HepG2 (cell line): Measurements from ENCODE around the gene REEP2. TPM values are rescaled to one million over a fixed set of nuclear protein-coding genes. Genes with fewer than 3 reads are reported as not detected.
A peak's percentile ranks its signal among the peaks of the same experiment; 100 is the strongest.

Experiments
- AGO1 ChIP-seq: fragments of 200-400 bp; formaldehyde crosslinking; IDR thresholded peaks from 2 replicates; pipeline ENCODE4 v1.6.1; 2017; ENCODE audit warnings: mild to moderate bottlenecking, low read depth, low read length, moderate library complexity; ENCODE audit not compliant: poor library complexity, severe bottlenecking
- CBX2 ChIP-seq, 2 experiments: fragments of 200-600 bp in 1 of 2; sonication (generic); formaldehyde crosslinking in 1 of 2; IDR thresholded peaks; 2 replicates each; pipeline versions ENCODE4 v1.7.0 to v1.8.1; 2018 to 2022; ENCODE audit warnings: low read depth in 2 of 2, low read length in 1 of 2, mild to moderate bottlenecking in 1 of 2, missing genetic modification reagents in 1 of 2
- CEBPG ChIP-seq: IDR thresholded peaks from 2 replicates; pipeline ENCODE4 v1.6.1; 2016
- DR1 ChIP-seq: sonication (generic); formaldehyde crosslinking; IDR thresholded peaks from 2 replicates; pipeline ENCODE4 v1.8.0; 2021; ENCODE audit warnings: mild to moderate bottlenecking, missing genetic modification reagents, inconsistent platforms
- FOSL2 ChIP-seq: sonication (generic); formaldehyde crosslinking; IDR thresholded peaks from 2 replicates; pipeline ENCODE4 v1.4.0; 2020; ENCODE audit warnings: missing genetic modification reagents
- HINFP ChIP-seq: sonication (generic); formaldehyde crosslinking; IDR thresholded peaks from 2 replicates; pipeline ENCODE4 v1.4.0; 2020; ENCODE audit warnings: low read depth, mild to moderate bottlenecking, missing genetic modification reagents
- HNRNPLL ChIP-seq: fragments of 200-400 bp; formaldehyde crosslinking; IDR thresholded peaks from 2 replicates; pipeline ENCODE4 v1.6.1; 2017; ENCODE audit warnings: mild to moderate bottlenecking, low read depth, low read length; ENCODE audit not compliant: poor library complexity, severe bottlenecking
- POGZ ChIP-seq: sonication (generic); formaldehyde crosslinking; IDR thresholded peaks from 2 replicates; pipeline ENCODE4 v1.4.0; 2020; ENCODE audit warnings: mild to moderate bottlenecking, missing genetic modification reagents
- SIX1 ChIP-seq: sonication (generic); formaldehyde crosslinking; IDR thresholded peaks from 2 replicates; pipeline ENCODE4 v1.4.0; 2020; ENCODE audit warnings: missing genetic modification reagents, borderline replicate concordance
- TFDP1 ChIP-seq: IDR thresholded peaks from 2 replicates; pipeline ENCODE4 v1.6.1; 2016; ENCODE audit warnings: missing compliant biosample characterization, missing genetic modification reagents, borderline replicate concordance
- ZMYM2 ChIP-seq: sonication (generic); formaldehyde crosslinking; IDR thresholded peaks from 2 replicates; pipeline ENCODE4 v1.8.0; 2022; ENCODE audit warnings: mild to moderate bottlenecking, missing genetic modification reagents
- ZNF263 ChIP-seq: sonication (generic); formaldehyde crosslinking; IDR thresholded peaks from 2 replicates; pipeline ENCODE4 v1.4.0; 2020; ENCODE audit warnings: missing genetic modification reagents
- ZNF274 ChIP-seq: sonication (generic); formaldehyde crosslinking; IDR thresholded peaks from 2 replicates; pipeline ENCODE4 v1.5.1; 2020; ENCODE audit warnings: mild to moderate bottlenecking, missing genetic modification reagents
- ZNF280D ChIP-seq: sonication (generic); formaldehyde crosslinking; IDR thresholded peaks from 2 replicates; pipeline ENCODE4 v1.5.1; 2020; ENCODE audit warnings: mild to moderate bottlenecking, missing genetic modification reagents
- ZNF496 ChIP-seq: sonication (generic); formaldehyde crosslinking; IDR thresholded peaks from 2 replicates; pipeline ENCODE4 v1.8.1; 2023; ENCODE audit warnings: mild to moderate bottlenecking, moderate library complexity, missing genetic modification reagents; ENCODE audit not compliant: insufficient replicate concordance
- ZNF557 ChIP-seq: sonication (generic); formaldehyde crosslinking; IDR thresholded peaks from 2 replicates; pipeline ENCODE4 v1.4.0; 2020; ENCODE audit warnings: missing genetic modification reagents
- ZSCAN22 ChIP-seq: sonication (generic); formaldehyde crosslinking; IDR thresholded peaks from 2 replicates; pipeline ENCODE4 v1.4.0; 2020; ENCODE audit warnings: mild to moderate bottlenecking, missing genetic modification reagents
- polyA plus RNA-seq, 8 experiments: library from polyadenylated mRNA; depleted of rRNA in 3 of 8; stranded (reverse) in 7 of 8; unstranded in 1 of 8; fragments of >200 nt; fragmentation: Illumina TruSeq in 4 of 8; extraction: Trizol in 4 of 8; gene quantifications; 2 replicates each; pipeline versions ENCODE4 v1.2.1 to v1.2.3, GENCODE V29; 2011 to 2016; ENCODE audit warnings: low read depth in 4 of 8, missing spikeins in 1 of 8, mixed read lengths in 1 of 8; ENCODE audit not compliant: insufficient read depth in 1 of 8
- total RNA-seq, 5 experiments: library from RNA; depleted of rRNA; stranded (reverse); fragments of >200 nt; fragmentation: Illumina TruSeq; extraction: Trizol; gene quantifications; 2 replicates each; pipeline ENCODE4 v1.2.3, GENCODE V29; 2016; ENCODE audit warnings: low read depth in 1 of 5
- TF ChIP-seq, protein P1 (sequence below): sonication (generic); formaldehyde crosslinking; IDR thresholded peaks from 2 replicates; pipeline ENCODE4 v1.8.1; 2023; ENCODE audit warnings: mild to moderate bottlenecking, moderate library complexity, missing genetic modification reagents

Gene REEP2
- total and polyA plus RNA-seq, 2 of the 13 experiments (the other 11 are each of a cell fraction or from before 2014, with no cell fraction given) = 5.3 to 7.8 TPM

DNA sequence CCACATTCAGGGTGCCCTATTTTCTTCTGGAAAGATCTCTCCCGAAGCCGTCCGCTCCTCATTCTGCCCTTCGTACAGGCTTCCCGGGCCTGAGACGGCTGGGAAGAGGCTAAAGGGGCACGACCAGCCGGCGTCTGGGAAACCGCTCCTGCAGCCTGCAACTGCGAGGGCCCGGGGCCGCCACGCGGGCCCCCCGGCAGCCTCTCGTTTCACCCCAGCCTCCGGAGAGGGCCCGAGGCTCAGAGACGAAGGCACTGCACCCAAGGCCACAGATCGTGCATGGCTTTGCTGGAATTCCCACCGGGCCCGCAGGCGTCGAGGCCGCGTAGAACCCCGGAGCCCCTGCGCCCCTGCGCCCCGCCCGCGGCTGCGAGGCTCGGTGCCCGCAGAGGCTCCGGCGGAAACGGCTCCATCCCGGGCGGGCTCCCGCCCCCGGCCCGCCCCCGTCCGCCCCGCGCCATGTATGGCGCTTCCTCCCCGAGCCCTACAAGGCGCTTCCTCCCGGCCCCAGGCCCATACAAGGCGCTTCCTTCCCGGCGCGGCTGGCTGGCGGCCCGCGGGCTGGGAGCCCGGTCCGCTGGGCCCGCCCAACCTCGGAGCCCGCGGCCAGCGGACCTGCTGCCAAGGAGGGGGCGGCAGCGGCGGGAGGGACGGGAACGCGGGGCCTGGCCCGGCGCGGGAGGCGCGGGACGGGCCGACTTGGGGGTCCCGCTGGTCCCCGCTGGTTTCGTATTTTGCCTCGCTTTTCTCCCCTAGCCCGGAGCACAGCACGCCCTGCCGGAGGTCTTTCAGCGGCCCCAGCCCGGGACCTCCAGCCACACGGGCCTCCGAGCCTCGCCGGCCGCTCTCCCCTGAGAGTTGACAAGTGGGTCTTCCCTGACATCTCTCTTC is 53.1 kb downstream of the REEP2 start (continued):
- no peak for TF ChIP-seq ZNF557 (CRISPR knock-in tag)
- no peak for TF ChIP-seq ZNF280D (CRISPR knock-in tag)
- peak; percentile 68; the same call in 1 of the 2 replicates for TF ChIP-seq TFDP1
- no peak for TF ChIP-seq POGZ
- no peak for TF ChIP-seq CBX2 (IDR thresholded peaks at IDR 0.05; ENCODE audit: low read depth, low read length)
- TF ChIP-seq CBX2 (CRISPR knock-in tag; IDR thresholded peaks at IDR 0.05; ENCODE audit: low read depth) = no peak
- TF ChIP-seq FOSL2 (CRISPR knock-in tag) = no peak
- TF ChIP-seq HINFP (CRISPR knock-in tag) = peak; percentile 88; the same call in 1 of the 2 replicates
- TF ChIP-seq DR1 = peak; percentile 11; the same call in 1 of the 2 replicates
- peak; percentile 23 for TF ChIP-seq HNRNPLL
- TF ChIP-seq ZMYM2 (CRISPR knock-in tag) = no peak
- TF ChIP-seq, protein P1, sequence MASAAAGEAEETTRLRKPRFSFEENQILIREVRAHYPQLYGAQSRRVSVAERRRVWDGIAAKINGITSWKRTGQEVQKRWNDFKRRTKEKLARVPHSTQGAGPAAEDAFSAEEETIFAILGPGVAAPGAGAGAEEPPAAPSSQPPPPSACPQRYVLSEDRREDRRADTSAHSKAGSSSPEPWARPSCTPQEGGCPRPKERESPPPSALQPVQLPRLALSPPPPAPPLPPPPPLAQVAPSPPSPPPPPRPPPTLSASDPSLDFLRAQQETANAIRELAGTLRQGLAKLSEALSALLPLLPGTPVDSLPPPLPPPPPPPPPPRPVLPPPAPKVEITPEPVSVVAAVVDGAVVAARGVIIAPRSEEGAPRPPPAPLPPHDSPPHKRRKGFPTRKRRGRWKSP (CRISPR knock-in tag) = no peak
- no peak for TF ChIP-seq CEBPG (CRISPR knock-in tag)
- peak; percentile 34; the same call in 1 of the 2 replicates for TF ChIP-seq ZNF263 (CRISPR knock-in tag)
- TF ChIP-seq ZSCAN22 (CRISPR knock-in tag) = no peak
- TF ChIP-seq ZNF274 (CRISPR knock-in tag) = no peak
- no peak for TF ChIP-seq ZNF496
- TF ChIP-seq AGO1 = peak; percentile 46
- TF ChIP-seq SIX1 (CRISPR knock-in tag) = no peak
